Lower leg skin (tissue), 3 donors: ENCODE measurements around the gene RBM27.

Source experiments
- CTCF ChIP-seq, 3 donors: fragments of 450-650 bp; IDR thresholded peaks; one replicate each; pipeline ENCODE4 v1.5.1; 2016; ENCODE audit warnings: antibody characterized with exemption in 3 of 3, mild to moderate bottlenecking in 3 of 3, moderate library complexity in 2 of 3
- POLR2A ChIP-seq, 2 donors: fragments of 450-650 bp; IDR thresholded peaks; one replicate each; pipeline ENCODE4 v1.6.1; 2016 to 2017; ENCODE audit warnings: antibody characterized with exemption in 2 of 2, mild to moderate bottlenecking in 1 of 2, moderate library complexity in 1 of 2

- TF ChIP-seq CTCF (IDR thresholded peaks at IDR 0.05): no peak
- no peak for TF ChIP-seq POLR2A (IDR thresholded peaks at IDR 0.05)
These were observed 9.9 kb downstream of the RBM27 start for GRCh38 chr5:146213210-146213826.
